Non-pigmented ciliary epithelial cell (primary cell): ENCODE measurements around the gene SIRT7.
"Not testable (repeated sequence)": the region's sequence is repeated elsewhere in the genome, so short reads cannot be mapped to it uniquely, and the experiment has no call there.

Source experiments
- DNase-seq: peaks from one replicate; pipeline ENCODE4 v3.0.0-alpha.2; 2010; ENCODE audit warnings: low read depth

Gene SIRT7

DNA sequence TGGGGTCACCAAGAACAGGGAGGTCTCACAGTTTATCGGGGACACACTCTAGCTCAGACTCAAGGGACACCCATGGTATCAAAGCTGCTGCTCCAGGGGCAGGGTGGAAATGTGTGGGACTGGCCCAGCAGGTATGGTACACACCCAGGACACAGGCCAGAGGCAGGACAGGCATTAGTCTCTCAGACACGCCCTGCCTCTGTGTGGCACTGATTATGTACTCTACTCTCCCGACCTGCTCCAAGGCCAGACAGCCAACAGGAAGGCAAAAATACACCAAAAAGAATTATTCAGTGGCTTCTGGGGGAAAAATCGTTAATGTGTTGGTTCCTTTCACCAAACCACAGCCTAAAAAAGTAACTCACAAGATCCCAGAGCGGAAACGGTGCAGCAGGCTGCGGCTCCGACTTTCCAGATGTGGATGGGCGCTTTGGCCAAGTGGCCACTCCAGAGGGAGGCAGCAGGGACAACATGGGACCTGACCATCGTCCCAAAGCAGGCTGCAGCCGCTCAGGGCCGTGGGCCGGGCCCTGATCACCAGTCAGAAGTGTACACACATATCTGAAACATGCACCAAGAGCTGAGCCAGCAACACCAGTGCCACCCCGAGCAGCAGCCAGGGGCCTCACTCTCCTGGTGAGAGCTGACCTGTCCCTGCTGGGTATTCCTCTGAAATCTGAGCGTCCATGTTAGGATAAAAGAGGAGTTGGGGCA, 1.0 kb upstream of the SIRT7 start:
- DNase-seq, result no peak

DNA sequence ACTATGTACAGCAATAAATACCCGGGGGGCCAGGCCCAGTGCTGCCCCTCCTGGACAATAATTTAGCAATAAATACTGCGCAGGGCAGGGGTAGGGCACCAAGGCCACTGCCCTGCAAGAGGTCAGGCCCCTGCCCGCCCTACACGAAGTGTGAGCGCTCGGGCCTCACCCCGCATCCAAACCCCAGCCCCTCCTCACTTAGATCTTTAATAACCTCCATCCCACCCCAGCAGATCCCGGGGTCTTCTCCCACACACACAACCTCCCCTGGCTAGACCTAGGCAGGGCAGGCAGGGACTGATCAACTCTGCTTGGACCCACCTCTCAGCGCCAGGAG, 325 bp upstream of the SIRT7 start:
- DNase-seq, result not testable (repeated sequence)

DNA sequence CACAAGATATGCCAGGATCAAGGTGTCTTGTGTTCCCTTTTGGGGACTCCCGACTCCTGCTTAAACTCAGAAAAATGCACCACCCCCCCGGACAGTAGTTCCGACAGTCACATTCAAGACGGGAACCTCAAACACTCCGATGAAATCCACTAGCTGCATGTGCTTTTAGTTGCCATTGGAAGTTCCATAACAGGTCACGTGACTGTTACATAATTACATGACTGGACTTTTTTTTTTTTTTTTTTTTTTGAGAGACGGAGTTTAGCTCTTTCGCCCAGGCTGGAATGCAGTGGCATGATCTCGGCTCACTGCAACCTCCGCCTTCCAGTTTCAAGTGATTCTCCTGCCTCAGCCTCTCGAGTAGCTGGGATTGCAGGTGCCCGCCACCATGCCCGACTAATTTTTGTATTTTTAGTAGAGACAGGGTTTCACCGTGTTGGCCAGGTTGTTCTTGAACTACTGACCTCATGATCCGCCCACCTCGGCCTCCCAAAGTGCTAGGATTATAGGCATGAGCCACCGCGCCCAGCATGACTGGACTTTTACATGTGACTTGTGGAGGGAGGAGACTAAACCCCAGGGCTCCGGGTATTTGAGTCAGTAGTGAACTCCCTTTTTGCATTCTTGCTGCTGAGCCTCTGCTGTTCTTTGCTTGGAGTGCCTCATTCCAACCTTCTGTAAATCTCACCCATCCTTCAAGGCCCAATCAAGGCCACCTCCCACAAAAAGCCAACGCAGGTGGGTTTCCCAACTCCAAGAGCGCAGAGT, 1.6 kb downstream of the SIRT7 start:
- no peak for DNase-seq

DNA sequence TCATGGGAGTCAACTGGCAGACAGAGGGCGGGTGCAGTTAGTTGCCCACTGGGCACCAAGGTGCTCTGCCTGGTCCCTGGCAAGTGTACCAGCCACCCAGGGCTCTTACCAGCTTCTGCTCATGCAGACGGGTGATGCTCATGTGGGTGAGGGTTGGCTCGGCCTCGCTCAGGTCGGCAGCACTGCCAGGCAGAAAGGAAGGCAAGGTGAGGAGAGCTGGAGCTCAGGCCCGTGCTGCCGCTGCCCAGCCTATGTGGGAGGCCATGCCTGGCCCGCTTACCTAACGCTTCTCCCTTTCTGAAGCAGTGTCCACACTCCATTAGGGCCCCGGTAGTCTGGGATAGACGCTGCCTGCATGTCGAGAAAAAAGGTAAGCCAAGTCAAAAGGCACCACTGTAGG, 2.6 kb downstream of the SIRT7 start:
- DNase-seq, result no peak

DNA sequence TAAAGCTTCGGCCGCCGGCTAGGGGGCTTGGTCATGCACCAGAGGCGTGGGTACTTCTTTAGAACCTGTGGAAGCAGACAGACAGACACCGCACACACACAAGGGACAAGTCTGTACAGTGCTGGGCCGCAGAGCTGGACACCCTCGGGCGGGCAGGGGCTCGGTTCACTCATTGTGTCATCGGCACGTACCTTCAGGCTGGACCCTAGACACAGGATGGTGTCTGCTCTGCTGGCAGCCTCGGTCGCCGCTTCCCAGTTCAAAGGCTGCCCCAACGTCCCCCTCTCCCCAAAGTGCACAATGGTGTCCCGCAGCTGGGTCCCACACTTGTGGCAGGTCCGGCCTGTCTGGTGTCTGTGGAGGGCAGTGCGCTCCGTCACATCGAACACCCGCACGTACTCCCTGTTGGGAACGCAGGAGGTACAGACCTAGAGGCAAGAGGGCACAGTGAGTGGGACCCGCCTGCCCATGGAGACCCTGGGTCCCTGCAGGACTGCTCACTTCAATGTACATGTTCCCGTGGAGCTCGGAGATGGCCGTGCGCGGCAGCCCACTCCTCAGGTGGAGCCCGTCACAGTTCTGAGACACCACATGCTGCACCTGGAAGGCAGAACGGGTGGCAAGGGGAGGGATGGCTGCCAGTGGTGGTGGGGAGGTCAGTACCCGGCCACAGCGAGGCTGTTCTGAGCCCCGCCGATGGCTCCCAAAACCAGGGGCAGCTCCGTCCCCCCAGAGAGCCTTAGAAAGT, 3.7 kb downstream of the SIRT7 start:
- no peak for DNase-seq

DNA sequence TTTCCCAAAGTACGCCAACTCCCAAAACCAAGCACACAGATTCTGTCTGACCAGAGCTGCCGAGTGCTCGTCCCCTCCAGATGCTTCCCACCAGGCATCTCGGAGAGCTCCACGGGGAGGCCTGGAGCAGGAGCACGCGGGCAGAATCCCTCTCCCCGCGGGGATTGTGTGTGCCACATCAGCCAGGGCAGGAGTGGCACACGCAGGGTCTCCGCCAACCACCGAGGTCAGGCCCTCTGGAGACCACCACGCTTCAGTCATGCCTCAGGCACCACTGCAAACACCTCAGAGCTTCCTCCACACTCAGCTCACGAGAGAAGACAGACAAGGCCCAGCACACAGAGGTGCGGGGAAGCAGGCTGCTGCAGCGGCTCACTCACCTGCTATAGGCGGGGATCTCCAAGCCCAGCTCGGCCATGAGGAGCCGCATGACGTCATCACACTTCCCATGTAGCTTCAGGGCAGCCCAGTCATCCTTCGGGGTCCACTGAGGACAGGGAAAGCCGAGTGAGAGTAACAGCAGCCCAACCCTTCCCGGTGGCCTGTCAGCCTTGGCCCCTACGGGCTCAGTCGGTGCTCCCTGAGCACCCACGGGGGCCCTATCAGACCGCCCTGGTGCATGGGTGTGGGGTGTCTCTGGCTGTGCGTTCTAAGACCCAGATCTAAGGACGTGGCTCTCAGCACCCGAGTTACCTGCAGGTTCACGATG, 4.4 kb downstream of the SIRT7 start:
- DNase-seq, result no peak

DNA sequence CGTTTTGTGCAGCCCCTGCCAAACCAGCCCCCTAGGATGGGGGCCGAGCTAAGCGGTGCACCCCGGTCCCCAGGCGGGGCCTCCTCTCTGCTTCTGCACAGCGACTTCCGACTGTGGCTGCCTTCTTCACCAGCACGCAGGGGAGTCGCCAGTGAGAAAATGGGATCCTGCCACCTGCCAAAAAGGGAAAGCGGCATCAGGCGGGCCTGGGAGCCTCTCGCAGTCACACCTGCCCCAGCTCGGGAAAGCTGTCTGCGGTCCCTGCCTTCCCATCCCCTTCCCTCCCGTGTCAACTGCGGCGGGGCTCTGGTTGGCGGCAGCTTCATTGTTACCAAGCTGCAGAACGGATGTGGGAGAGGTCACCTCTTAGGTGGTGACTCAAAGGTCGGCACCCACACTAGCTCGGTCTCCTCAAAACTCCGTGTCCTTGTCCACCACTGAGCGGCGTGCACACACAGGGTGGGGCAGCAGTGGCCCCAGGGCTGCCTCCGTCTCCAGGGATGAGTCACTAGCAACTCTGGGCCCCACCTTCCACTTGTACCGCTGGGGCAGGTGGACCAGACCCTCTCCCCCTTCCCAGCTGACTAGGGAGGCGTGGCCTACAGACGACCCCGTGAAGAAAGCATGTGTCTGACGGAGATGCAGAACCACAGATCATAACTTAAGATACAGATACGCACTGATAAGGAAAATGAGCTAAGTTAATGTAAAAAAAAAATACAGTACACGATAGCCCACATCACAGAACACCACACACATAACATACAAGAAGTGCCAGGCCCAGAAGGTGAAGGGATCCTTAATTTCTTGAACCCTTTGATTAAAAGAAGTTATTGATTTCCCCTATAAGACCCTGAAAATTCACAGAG, 5.3 kb downstream of the SIRT7 start:
- no peak for DNase-seq

DNA sequence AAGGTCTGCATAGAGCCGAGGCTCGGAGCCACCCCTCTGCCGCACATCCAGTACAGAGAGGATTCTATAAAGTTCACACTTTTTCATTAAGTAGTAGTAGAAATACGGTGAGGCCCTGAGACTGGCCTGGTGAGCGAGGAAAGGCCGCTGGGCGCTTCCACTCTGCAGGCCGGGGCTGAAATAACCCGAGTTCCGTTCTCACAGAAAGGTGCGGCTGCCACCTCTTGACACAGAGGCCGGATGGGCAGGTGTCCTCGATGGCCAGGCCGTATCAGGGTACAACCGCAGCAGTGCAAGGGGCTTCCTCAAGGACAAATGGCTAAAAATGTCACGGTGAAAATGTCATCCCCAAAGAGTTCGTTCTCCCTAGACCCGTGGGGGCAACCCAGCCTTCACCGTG, 6.0 kb downstream of the SIRT7 start:
- no peak for DNase-seq

DNA sequence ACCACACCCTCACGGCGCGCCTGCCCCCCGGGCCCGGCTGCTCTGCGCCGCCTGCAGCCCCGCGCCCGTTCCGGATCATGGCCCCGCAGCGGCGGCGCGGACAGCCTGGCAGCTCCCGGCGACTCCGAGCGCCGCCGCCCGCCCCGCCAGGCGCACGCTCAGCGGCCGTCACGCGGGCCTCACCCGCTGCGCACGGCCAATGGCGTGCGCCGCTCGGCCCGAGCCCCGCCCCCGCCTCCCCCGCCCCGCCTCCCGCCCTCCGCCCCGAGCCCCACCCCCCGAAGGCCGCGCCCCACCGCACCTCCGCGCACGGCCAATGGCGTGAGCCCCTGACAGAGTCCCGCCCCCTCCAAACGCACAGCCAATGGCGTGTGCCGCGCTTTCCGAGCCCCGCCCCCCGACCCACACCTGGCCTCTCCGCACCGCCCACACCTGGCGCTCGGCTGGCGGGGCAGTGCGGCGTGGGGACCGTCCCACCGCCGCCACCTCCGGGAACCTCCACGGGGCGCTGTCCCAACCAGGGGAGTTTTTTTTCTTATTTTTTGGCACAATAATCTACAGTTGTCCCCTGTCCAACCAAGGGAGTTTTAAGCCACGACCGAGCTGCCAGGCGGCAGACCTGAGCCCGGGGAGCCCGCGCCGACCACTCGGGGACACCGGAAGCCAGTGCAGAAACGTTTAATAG, 6.6 kb downstream of the SIRT7 start, which contains the start of gene PCYT2:
TSS of gene PCYT2 (minus strand) at position 123 of the 685 bp plus-strand sequence. CDS start at position 79, 44 bp downstream.
- DNase-seq, result no peak

DNA sequence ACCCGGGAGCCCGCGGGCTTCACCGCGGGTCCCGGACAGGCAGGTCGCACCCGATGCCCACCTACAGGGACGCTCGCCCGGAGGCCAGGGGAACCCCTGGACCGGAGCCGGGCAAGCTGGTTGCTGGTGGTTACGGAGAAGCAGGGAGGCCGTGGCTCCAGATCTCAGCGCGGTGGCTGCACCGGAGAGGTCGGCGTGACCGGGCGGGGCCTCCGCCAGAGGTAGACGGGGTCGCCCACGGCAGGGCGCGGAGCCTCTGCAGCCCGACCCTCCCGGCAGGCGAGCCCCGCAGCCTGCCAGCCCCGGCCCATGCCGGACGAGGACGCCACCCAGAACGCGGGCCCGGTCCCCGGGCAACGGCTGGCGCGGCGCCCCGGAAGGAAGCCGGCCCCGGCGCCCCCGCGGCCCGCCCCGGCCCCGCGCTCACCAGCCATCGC, 7.1 kb downstream of the SIRT7 start:
- DNase-seq, result no peak

DNA sequence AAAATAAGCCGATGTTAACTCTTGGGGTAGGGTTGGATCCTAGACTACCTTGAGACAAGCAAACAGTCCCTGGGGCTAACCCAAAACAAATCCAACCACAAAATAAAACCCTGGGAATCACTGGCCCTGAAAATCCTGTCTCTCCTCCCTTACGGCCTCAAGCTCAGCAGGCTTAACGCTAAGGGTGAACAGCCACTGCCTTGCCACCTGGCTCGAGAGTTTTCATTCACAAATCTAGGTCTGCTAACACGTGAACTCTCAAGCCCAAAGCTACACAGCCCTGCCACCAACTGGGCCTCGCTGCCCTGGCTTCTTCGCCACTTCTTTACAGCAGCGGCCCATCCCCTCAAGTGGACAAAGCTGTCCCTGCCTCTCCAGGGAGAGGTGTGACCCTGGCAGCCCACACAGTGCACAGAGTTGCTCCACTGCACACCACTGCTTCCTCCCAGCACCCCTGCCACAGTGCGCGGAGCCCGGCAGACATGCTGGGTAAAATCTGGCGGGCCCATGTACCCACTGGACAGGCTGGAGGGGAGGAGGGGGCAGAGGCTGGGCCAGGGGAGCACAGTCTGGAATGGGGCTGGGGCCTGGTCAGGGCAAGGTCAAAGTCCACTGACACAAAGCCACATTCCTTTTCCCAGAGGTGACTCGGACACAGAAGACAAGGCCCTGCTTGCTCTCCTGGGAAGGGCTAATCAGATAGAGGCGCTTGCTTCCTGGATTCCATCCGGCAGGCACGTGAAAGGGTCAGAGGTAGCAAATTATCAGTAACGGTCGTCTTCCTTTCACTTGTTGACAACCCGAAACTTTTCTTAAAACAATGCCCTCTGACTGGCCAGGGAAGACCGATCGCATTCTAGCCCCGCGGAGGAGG, 7.8 kb downstream of the SIRT7 start:
- DNase-seq, result no peak

DNA sequence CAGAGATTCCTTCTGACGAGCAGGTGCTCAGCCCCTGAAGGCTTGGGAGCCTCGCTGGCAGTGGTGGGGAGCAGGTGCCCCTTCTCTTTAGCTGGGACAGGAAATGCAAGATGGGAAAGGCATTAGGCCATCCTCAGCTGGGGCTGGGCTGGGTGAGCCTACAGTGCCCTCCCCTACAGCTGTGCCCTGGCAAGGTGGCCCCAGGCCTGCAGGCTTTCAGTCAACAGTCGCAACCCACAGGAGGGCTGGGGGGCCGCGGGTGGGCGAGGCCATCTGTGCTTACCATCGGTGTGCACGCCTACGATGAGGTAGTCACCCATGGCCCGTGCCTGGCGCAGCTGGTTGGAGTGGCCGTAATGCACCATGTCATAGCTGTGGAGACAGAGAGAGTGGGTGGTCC, 8.7 kb downstream of the SIRT7 start:
- no peak for DNase-seq

DNA sequence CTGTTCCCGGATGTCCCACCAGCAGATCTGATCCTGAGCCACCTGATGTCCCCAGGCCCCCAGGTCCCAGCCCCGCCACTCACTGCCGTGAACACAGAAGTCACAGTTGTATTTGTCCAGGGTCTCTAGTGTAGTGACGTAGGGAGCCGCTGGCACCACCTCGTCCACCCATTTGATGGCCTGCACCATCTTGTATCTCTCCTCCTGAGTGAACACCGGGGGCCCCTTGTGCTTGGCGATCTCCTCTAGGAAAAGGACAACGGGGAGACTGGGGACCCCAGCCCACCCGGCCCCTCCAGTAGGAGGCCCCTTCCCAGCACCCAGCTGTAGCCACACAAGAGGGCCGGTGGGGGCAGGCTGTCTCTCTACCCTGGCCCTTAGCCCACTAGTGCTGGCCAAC, 9.2 kb downstream of the SIRT7 start:
- DNase-seq, result no peak

DNA sequence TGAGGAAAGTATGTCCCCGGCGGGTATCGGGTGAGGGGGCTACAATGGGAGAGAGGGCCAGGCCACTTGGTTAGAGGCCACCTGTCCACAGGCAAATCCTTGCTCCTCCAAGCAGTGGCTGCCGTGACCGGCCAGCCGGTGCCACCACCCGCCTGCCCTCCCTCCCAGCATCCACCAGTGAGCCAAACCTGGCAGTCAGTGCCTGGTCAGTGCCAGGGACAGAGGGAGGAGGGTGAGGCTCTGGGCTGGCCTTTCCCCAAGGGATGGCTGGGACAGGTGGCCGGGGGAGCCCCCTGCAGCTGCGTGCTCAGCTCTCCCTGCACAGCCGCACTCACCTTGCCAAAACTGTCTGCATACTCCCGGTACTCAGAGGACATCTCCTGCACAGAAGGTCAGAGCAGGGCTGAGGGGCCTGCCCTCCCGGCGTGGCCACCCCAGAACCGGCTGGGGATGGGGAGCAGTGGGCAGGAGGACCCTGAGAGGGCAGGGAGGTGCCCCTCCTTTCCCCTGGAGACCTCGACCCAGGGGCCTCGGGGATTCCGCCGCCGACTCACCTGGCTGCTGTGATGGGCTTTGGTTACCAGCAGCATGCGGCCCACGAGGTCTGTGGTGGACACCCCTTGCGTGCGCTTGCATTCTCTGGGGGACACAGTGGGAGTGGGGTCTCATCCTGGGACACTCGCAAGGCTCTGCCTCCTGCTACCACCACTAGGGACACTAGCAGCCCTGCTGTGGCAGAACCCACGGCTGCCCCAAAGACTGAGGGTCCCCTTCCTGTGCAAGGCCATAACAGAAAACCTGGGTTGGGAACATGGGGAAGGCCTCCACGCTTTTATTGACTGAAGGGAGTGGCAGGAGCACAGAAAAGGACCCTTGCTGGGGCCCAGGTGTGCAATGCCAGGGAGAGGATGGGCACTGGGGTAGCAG, 10.5 kb downstream of the SIRT7 start:
- DNase-seq, result no peak

DNA sequence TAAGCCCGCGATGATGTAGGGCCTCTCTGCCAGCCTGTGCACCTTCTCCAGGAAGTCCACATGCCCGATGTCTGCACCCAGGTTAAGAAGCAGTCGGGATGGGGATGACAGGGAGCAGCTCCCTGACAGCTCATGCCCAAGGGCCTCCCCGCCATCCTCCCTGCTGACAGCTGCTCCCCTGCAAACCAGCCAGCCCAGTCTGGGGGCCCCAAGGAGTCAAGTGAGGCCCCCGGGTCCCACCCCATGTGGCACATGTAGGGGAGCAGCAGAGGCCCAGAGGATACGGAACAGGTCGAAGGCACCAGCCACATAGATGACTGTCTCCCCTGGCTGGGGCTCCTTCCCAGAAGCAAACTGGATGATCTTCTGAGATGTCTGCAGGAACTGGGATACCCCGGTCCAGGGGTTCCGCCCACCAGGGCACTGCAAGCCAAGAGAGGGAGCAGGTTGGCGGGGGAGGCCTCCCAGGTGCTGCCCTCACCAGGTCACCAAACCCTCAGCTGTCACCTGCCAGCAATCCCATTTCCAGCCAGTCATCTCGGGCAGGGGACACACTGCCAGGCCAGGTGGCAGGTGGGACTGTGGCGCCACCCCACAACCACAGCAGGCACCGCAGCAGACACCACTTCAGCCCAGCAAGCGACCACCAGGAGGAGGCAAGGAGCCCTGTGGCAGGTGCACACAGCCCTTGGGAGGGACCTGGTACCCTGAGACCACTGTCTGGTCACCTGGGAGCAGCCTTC, 11.3 kb downstream of the SIRT7 start:
- no peak for DNase-seq

DNA sequence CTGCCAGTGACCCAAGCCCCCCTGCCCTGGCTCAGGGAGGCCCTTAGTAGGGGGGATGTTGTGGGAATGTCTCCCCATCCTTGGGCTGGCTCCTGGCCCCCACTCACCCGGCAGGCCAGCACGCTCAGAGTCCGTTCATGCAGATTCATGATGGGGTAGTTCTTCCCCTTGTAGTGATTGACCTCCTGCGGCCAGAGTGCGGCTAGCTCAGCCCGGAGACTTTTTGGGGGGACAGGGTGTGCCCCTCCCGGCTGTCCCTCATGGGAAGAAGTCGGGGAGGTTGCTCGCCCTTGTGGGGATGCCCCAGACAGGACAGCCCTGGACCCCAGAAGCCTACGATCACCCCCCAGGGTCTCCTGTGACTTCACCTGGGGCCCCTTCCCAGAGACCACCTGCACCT, 12.0 kb downstream of the SIRT7 start:
- no peak for DNase-seq

DNA sequence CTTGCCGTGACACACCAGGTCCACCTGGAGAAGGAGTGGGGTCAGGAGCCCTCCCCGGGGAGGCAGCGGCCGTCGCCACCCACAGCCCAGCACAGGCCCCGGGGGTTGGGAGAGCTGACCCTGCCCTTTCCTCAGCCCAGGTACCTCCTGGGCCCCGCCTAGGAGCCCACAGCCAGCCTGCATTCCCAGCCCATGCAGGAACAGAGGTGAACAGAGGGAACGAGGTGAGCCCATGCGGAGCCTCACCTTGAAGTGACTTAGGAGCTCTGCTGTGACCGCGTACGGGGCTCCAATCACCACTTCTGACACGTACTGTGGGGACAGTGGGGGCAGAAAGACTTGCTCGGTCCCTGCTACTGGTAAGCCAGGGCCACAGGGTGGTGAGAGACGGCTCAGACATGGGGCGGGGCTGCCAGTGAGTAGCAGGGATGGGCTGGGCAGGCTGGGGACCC, 12.5 kb downstream of the SIRT7 start:
- no peak for DNase-seq
